Glutamatergic neuron (in vitro differentiated cells): ENCODE data around the gene ZNF24. TPM values are rescaled to one million over a fixed set of nuclear protein-coding genes. Genes with fewer than 3 reads are reported as not detected.

Experiments used
- DNase-seq: peaks from one replicate; pipeline ENCODE4 v3.0.0; 2022
- H3K27ac Mint-ChIP-seq: one replicate; pipeline ENCODE4 v1.8.0; 2020; ENCODE audit warnings: mild to moderate bottlenecking, mixed read lengths, inconsistent platforms; ENCODE audit not compliant: unreplicated experiment
- H3K27me3 Mint-ChIP-seq: one replicate; pipeline ENCODE4 v1.8.0; 2020; ENCODE audit warnings: mild to moderate bottlenecking, moderate library complexity, mixed read lengths, inconsistent platforms; ENCODE audit not compliant: unreplicated experiment
- H3K36me3 Mint-ChIP-seq: one replicate; pipeline ENCODE4 v1.8.0; 2020; ENCODE audit warnings: mild to moderate bottlenecking, mixed read lengths, inconsistent platforms; ENCODE audit not compliant: unreplicated experiment
- H3K4me1 Mint-ChIP-seq: one replicate; pipeline ENCODE4 v1.8.0; 2020; ENCODE audit warnings: mild to moderate bottlenecking, low read depth, mixed read lengths, inconsistent platforms; ENCODE audit not compliant: unreplicated experiment
- H3K4me3 Mint-ChIP-seq: one replicate; pipeline ENCODE4 v1.8.0; 2020; ENCODE audit warnings: mild to moderate bottlenecking, mixed read lengths, inconsistent platforms; ENCODE audit not compliant: unreplicated experiment
- H3K9me3 Mint-ChIP-seq: one replicate; pipeline ENCODE4 v1.8.0; 2020; ENCODE audit warnings: mild to moderate bottlenecking, moderate library complexity, mixed read lengths, inconsistent platforms; ENCODE audit not compliant: unreplicated experiment
- CTCF ChIP-seq: fragments of 200-600 bp; sonication (generic); IDR thresholded peaks from one replicate; pipeline ENCODE4 v1.5.0; 2021; ENCODE audit not compliant: partially characterized antibody, unreplicated experiment
- total RNA-seq: library from RNA; stranded (reverse); fragmentation: NEBNext Ultra II Directional; extraction: Animal tissue kit (Norgen Biotek cat#: 25700); gene quantifications from one replicate; pipeline ENCODE4 v1.2.1, GENCODE V29; 2021; ENCODE audit not compliant: unreplicated experiment

Gene ZNF24
- total RNA-seq, 1 donor from 2014 or later = 59.2 TPM

- Mint-ChIP-seq H3K4me1 (no peaks in the 10 kb centered on the region), H3K4me3 (no peak overlapping the region), H3K27me3 (no peaks in the 10 kb centered on the region), H3K27ac (no peak overlapping the region), H3K9me3 (peaks cover 13% of the 10 kb centered on the region), H3K36me3 (peaks cover 72% of the 10 kb centered on the region)
- DNase-seq = no peak
- TF ChIP-seq CTCF = no peak
Measured at GRCh38 chr18:35303610-35304009, 40.6 kb downstream of the ZNF24 start.

GRCh38 chr18:35296060-35296459 lies 48.2 kb downstream of the ZNF24 start:
- H3K27me3 Mint-ChIP-seq = peaks cover 2% of the 10 kb centered on the region
- peaks cover 6% of the 10 kb centered on the region for H3K4me1 Mint-ChIP-seq
- H3K27ac Mint-ChIP-seq = no peak overlapping the region
- peaks cover 17% of the 10 kb centered on the region for H3K36me3 Mint-ChIP-seq
- TF ChIP-seq CTCF = no peak
- H3K4me3 Mint-ChIP-seq = no peak overlapping the region
- no peak for DNase-seq
- H3K9me3 Mint-ChIP-seq = no peaks in the 10 kb centered on the region

GRCh38 chr18:35291166-35291565 lies 53.1 kb downstream of the ZNF24 start:
- Mint-ChIP-seq H3K4me3 (peak overlapping the region; percentile 100), H3K9me3 (peaks cover 10% of the 10 kb centered on the region), H3K27me3 (peaks cover 8% of the 10 kb centered on the region), H3K4me1 (peaks cover 6% of the 10 kb centered on the region), H3K27ac (no peak overlapping the region), H3K36me3 (peaks cover 4% of the 10 kb centered on the region)
- TF ChIP-seq CTCF = no peak
- DNase-seq = no peak

- H3K36me3 Mint-ChIP-seq = peaks cover 4% of the 10 kb centered on the region
Measured at GRCh38 chr18:35290094-35290735, 54.0 kb downstream of the ZNF24 start, which contains the start of gene ZSCAN30. TSS of gene ZSCAN30 (minus strand) at chr18:35290229. CDS start at chr18:35264352, 25,877 bp downstream.

More at GRCh38 chr18:35290094-35290735, 54.0 kb downstream of the ZNF24 start, which contains the start of gene ZSCAN30:
- peaks cover 6% of the 10 kb centered on the region for H3K4me1 Mint-ChIP-seq
- peak within 1 kb of the TSS; percentile 100 for H3K4me3 Mint-ChIP-seq
- DNase-seq = peak; percentile 98
- peak within 1 kb of the TSS; percentile 97 for H3K27ac Mint-ChIP-seq
- peaks cover 10% of the 10 kb centered on the region for H3K9me3 Mint-ChIP-seq
- no peak for TF ChIP-seq CTCF
- peaks cover 8% of the 10 kb centered on the region for H3K27me3 Mint-ChIP-seq
